K562 (cell line): ENCODE measurements around the gene UCHL1. TPM values are rescaled to one million over a fixed set of nuclear protein-coding genes. Genes with fewer than 3 reads are reported as not detected.

ENCODE experiments used
- ATAC-seq: fragments of 200-7000 bp; cut with Tn5 transposase; 3 replicates; pipeline ENCODE4 v1.9.1; 2020; ENCODE audit warnings: moderate library complexity
- BruUV-seq: library from RNA; stranded (reverse); fragments of 400-500 nt; replicated peaks from 2 replicates; lab custom pipeline; 2021; lab: Mats Ljungman, UMichigan
- CTCF ChIA-PET: fragments of 300-600 bp; formaldehyde crosslinking; extraction: SDS; loops from one replicate; lab custom pipeline; 2021; ENCODE audit warnings: low intra/inter-chr PET ratio; lab: Yijun Ruan, JAX
- POLR2A ChIA-PET: fragments of 300-600, 350-650 bp; sonication (Branson Sonifier 250); formaldehyde crosslinking; extraction: SDS; loops from one replicate; lab custom pipeline; 2021; ENCODE audit warnings: antibody characterized with exemption, inconsistent platforms; lab: Yijun Ruan, JAX
- DNase-seq, 4 experiments: peaks; one replicate each; pipeline versions ENCODE4 v3.0.0 to v3.0.0-alpha.2; 2011 to 2018; ENCODE audit warnings: low spot score in 3 of 4, mixed read lengths in 3 of 4; ENCODE audit errors: extremely low read depth in 1 of 4
- FAIRE-seq: peaks from 2 replicates; lab custom pipeline; 2011; peaks lifted over from hg19 to GRCh38; lab: Jason Lieb, UNC
- H2AFZ ChIP-seq: 2 replicates; pipeline ENCODE4 v1.6.0; 2011; ENCODE audit warnings: low read depth, low read length, control low read depth, inconsistent platforms
- H3K27ac ChIP-seq: fragments of 200-600 bp; 3 replicates; pipeline ENCODE4 v1.8.0; 2011; ENCODE audit warnings: low read depth, mild to moderate bottlenecking, control low read depth, inconsistent platforms, low read length, moderate library complexity, mixed read lengths; ENCODE audit errors: extremely low read depth
- H3K27me3 ChIP-seq, 2 experiments: fragments of 300-600 bp in 1 of 2; 2 replicates in 1 of 2; 3 replicates in 1 of 2; pipeline versions ENCODE4 v1.6.0 to v1.8.0; 2011; ENCODE audit warnings: inconsistent platforms in 2 of 2, low read length in 2 of 2, mild to moderate bottlenecking in 1 of 2, mixed read lengths in 1 of 2, moderate library complexity in 1 of 2; ENCODE audit not compliant: control insufficient read depth in 2 of 2, insufficient read depth in 2 of 2
- H3K36me3 ChIP-seq: fragments of 300-600 bp; 3 replicates; pipeline ENCODE4 v1.8.0; 2011; ENCODE audit warnings: mild to moderate bottlenecking, low read length, inconsistent platforms; ENCODE audit not compliant: control insufficient read depth, insufficient read depth
- H3K4me1 ChIP-seq, 2 experiments: fragments of 200-600 bp in 1 of 2; replicated peaks in 1 of 2; 2 replicates in 1 of 2; 3 replicates in 1 of 2; pipeline versions ENCODE4 v1.5.1 to v1.8.0; 2011; ENCODE audit warnings: inconsistent platforms in 2 of 2, low read length in 2 of 2, mild to moderate bottlenecking in 1 of 2, mixed read lengths in 1 of 2, moderate library complexity in 1 of 2; ENCODE audit not compliant: control insufficient read depth in 2 of 2, insufficient read depth in 2 of 2
- H3K4me2 ChIP-seq: 2 replicates; pipeline ENCODE4 v1.6.1; 2011; ENCODE audit warnings: low read length, control low read depth, inconsistent platforms, mixed read lengths; ENCODE audit not compliant: insufficient read depth
- H3K4me3 ChIP-seq: fragments of 200-600 bp; sonication (generic), shearing (Covaris generic); 2 replicates; pipeline ENCODE4 v1.5.1; 2016; ENCODE audit warnings: control low read depth, inconsistent platforms
- H3K79me2 ChIP-seq: fragments of 200-600 bp; 3 replicates; pipeline ENCODE4 v1.8.0; 2011; ENCODE audit warnings: low read length, inconsistent platforms; ENCODE audit not compliant: control insufficient read depth, insufficient read depth
- H3K9ac ChIP-seq, 2 experiments: 2 replicates each; pipeline versions ENCODE4 v1.6.0 to v1.6.1; 2011; ENCODE audit warnings: low read depth in 2 of 2, low read length in 2 of 2, control low read depth in 1 of 2, inconsistent platforms in 1 of 2, mild to moderate bottlenecking in 1 of 2, mixed read lengths in 1 of 2; ENCODE audit not compliant: insufficient read depth in 1 of 2
- H3K9me1 ChIP-seq: one replicate; pipeline ENCODE4 v1.6.0; 2011; ENCODE audit warnings: inconsistent platforms, mild to moderate bottlenecking, low read length, moderate library complexity; ENCODE audit not compliant: control insufficient read depth, insufficient read depth
- H3K9me3 ChIP-seq: replicated peaks from 2 replicates; pipeline ENCODE4 v1.5.1; 2011; ENCODE audit warnings: low read depth, low read length, inconsistent platforms; ENCODE audit not compliant: control insufficient read depth, insufficient read depth
- H4K20me1 ChIP-seq: replicated peaks from 2 replicates; pipeline ENCODE4 v1.6.1; 2011; ENCODE audit warnings: low read length, inconsistent platforms, mixed read lengths; ENCODE audit not compliant: control insufficient read depth, insufficient read depth
- CBFA2T3 ChIP-seq: fragments of 450-650 bp; IDR thresholded peaks from 2 replicates; pipeline ENCODE4 v1.6.1; 2017
- GABPB2 ChIP-seq: fragments of 250-450 bp; sonication (Bioruptor Pico); conservative IDR thresholded peaks from 2 replicates; pipeline ENCODE4 v1.5.1; 2021; ENCODE audit warnings: mild to moderate bottlenecking
- LEF1 ChIP-seq: fragments of 450-650 bp; IDR thresholded peaks from 2 replicates; pipeline ENCODE4 v1.6.1; 2016; ENCODE audit warnings: mild to moderate bottlenecking
- MED1 ChIP-seq: sonication (generic); formaldehyde crosslinking; IDR thresholded peaks from 2 replicates; pipeline ENCODE4 v1.8.1; 2023; ENCODE audit warnings: missing genetic modification reagents, borderline replicate concordance
- RAD21 ChIP-seq, 2 experiments: fragments of 250-450 bp in 1 of 2; fragments of 450-650 bp in 1 of 2; sonication (Bioruptor Pico) in 1 of 2; formaldehyde crosslinking in 1 of 2; IDR thresholded peaks in 1 of 2; conservative IDR thresholded peaks in 1 of 2; 2 replicates each; pipeline versions ENCODE4 v1.4.0 to v1.8.0; 2020 to 2022; ENCODE audit warnings: mild to moderate bottlenecking in 2 of 2, moderate library complexity in 1 of 2
- WGBS: fragments of 100-300 bp; shearing (Covaris generic); methylation state at CpG from one replicate; pipeline ENCODE4 v1.1.6; 2016; ENCODE audit warnings: low coverage, mixed read lengths; ENCODE audit not compliant: insufficient coverage; ENCODE audit errors: missing lambda C conversion rate; 5-methylcytosine and 5-hydroxymethylcytosine counted together
- in situ Hi-C: fragments of 300-500 bp; cut with MboI; formaldehyde crosslinking; loops from 4 replicates; pipeline ENCODE4 v1.15.0; 2018; ENCODE audit warnings: inconsistent platforms, mixed read lengths
- intact Hi-C: fragments of 100-400 bp; cut with micrococcal nuclease; formaldehyde crosslinking; loops from 2 replicates; pipeline ENCODE4 v1.14.2; 2022
- polyA plus RNA-seq, 8 experiments: library from polyadenylated mRNA; depleted of rRNA in 4 of 8; stranded (reverse) in 5 of 8; unstranded in 3 of 8; fragments of >200 nt; fragmentation: Nextera tagmentation in 2 of 8; fragmentation: Illumina TruSeq in 1 of 8; extraction: Ambion mirVana in 2 of 8; extraction: Trizol in 1 of 8; gene quantifications; 2 replicates each; pipeline versions ENCODE4 v1.2.1 to v1.2.3, GENCODE V29; 2011 to 2014; ENCODE audit warnings: inconsistent platforms in 1 of 8, missing spikeins in 1 of 8
- total RNA-seq, 7 experiments: library from RNA; depleted of rRNA in 6 of 7; stranded (reverse); fragments of >200 nt in 6 of 7; fragmentation: Illumina TruSeq in 2 of 7; extraction: Trizol in 2 of 7; gene quantifications; 2 replicates each; pipeline versions ENCODE4 v1.2.1 to v1.2.3, GENCODE V29; 2011 to 2021; ENCODE audit warnings: low replicate concordance in 1 of 7
- TF ChIP-seq, protein P1 (sequence below), 3 experiments: IDR thresholded peaks in 2 of 3; conservative IDR thresholded peaks in 1 of 3; 2 replicates each; pipeline ENCODE4 v1.5.1; 2011 to 2012; ENCODE audit warnings: low read length in 3 of 3, mild to moderate bottlenecking in 3 of 3, control low read depth in 2 of 3, improper control_type of control experiment in 1 of 3, inconsistent platforms in 1 of 3, low read depth in 1 of 3, mixed read lengths in 1 of 3, moderate library complexity in 1 of 3; ENCODE audit not compliant: insufficient read depth in 2 of 3
- TF ChIP-seq, protein P2 (sequence below): fragments of 250-450 bp; sonication (Bioruptor Pico); IDR thresholded peaks from 2 replicates; pipeline ENCODE4 v1.8.0; 2022; ENCODE audit warnings: inconsistent platforms, mild to moderate bottlenecking, moderate library complexity, borderline replicate concordance

The UCHL1 gene
- total and polyA plus RNA-seq, 9 of the 15 experiments (the other 6 are each of a cell fraction or from before 2014, with no cell fraction given), result 0.42 TPM; not detected in 8

DNA sequence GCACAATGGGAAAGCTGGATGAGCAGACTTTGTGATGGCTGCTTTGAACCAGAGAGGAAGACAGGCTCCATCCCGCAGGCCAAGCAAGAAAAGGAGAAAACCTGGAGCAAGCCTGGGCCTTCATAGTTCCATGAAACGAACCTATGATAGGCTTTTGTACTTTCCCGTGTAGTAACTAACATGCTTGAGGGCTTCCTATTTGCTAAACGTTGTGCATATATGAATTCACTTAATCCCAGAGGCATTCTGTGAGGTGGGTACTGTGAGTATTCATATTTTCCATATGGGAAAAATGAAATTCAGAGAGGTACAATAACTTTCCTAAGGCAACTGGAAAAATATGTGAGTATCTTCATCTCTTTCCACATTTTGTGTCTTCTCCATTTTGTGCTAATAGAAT lies 28.8 kb upstream of the UCHL1 start:
- 0% methylated on average over 4 of the region's 4 CpGs for WGBS
- in situ Hi-C loops (no loop called here), intact Hi-C loops (no loop called here)
- Histone ChIP-seq H3K36me3 (no peaks in the 10 kb centered on the region), H3K4me1 (no peaks in the 10 kb centered on the region), H2AFZ (no peak overlapping the region), H4K20me1 (no peaks in the 10 kb centered on the region)
- DNase-seq, result no peak
- TF ChIP-seq CBFA2T3, result no peak
- TF ChIP-seq, all 486 proteins: peak for 0
- FAIRE-seq, result no peak
- no peak for ATAC-seq
- Histone ChIP-seq H3K79me2 (no peaks in the 10 kb centered on the region), H3K4me3 (no peak overlapping the region), H3K9me3 (no peaks in the 10 kb centered on the region), H3K9me1 (no peaks in the 10 kb centered on the region), H3K27me3 (peaks cover 0 to 4% of the 10 kb centered on the region in 2 experiments; a peak in 2 of 5 replicates), H3K4me2 (no peak overlapping the region), H3K27ac (no peak overlapping the region), H3K9ac (no peak overlapping the region)
- BruUV-seq, result no TSS peak
- CTCF ChIA-PET, result no interaction called here
- POLR2A ChIA-PET, result no interaction called here

- no peak overlapping the region for H2AFZ ChIP-seq
- intact Hi-C loops, result no loop called here
- no peak for DNase-seq
- TF ChIP-seq RAD21 (CRISPR knock-in tag; conservative IDR thresholded peaks at IDR 0.05 in 1 of 2, IDR thresholded peaks at IDR 0.05 in 1 of 2) (peak in 1 of 2 experiments; percentile 14; a peak in 1 of 4 replicates), LEF1 (no peak), GABPB2 (CRISPR knock-in tag) (no peak), MED1 (CRISPR knock-in tag) (no peak)
- TF ChIP-seq, protein P1, sequence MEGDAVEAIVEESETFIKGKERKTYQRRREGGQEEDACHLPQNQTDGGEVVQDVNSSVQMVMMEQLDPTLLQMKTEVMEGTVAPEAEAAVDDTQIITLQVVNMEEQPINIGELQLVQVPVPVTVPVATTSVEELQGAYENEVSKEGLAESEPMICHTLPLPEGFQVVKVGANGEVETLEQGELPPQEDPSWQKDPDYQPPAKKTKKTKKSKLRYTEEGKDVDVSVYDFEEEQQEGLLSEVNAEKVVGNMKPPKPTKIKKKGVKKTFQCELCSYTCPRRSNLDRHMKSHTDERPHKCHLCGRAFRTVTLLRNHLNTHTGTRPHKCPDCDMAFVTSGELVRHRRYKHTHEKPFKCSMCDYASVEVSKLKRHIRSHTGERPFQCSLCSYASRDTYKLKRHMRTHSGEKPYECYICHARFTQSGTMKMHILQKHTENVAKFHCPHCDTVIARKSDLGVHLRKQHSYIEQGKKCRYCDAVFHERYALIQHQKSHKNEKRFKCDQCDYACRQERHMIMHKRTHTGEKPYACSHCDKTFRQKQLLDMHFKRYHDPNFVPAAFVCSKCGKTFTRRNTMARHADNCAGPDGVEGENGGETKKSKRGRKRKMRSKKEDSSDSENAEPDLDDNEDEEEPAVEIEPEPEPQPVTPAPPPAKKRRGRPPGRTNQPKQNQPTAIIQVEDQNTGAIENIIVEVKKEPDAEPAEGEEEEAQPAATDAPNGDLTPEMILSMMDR (IDR thresholded peaks at IDR 0.05 in 2 of 3, conservative IDR thresholded peaks at IDR 0.05 in 1 of 3; ENCODE audit: insufficient read depth in 2 of 3, low read depth in 1 of 3, low read length in 3 of 3), result peak in 1 of 3 experiments; percentile 17; a peak in 1 of 6 replicates
- TF ChIP-seq, protein P2, sequence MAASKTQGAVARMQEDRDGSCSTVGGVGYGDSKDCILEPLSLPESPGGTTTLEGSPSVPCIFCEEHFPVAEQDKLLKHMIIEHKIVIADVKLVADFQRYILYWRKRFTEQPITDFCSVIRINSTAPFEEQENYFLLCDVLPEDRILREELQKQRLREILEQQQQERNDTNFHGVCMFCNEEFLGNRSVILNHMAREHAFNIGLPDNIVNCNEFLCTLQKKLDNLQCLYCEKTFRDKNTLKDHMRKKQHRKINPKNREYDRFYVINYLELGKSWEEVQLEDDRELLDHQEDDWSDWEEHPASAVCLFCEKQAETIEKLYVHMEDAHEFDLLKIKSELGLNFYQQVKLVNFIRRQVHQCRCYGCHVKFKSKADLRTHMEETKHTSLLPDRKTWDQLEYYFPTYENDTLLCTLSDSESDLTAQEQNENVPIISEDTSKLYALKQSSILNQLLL, result no peak
- TF ChIP-seq, all 486 proteins: peak for 2
- Histone ChIP-seq H3K27me3 (peaks cover 0 to 4% of the 10 kb centered on the region in 2 experiments; a peak in 2 of 5 replicates), H3K9me1 (no peaks in the 10 kb centered on the region), H3K79me2 (no peaks in the 10 kb centered on the region), H3K4me1 (no peaks in the 10 kb centered on the region), H3K9ac (no peak overlapping the region), H3K27ac (no peak overlapping the region), H3K4me3 (no peak overlapping the region), H3K4me2 (no peak overlapping the region), H4K20me1 (no peaks in the 10 kb centered on the region), H3K36me3 (no peaks in the 10 kb centered on the region), H3K9me3 (no peaks in the 10 kb centered on the region)
- WGBS, result 1% methylated on average over 5 of the region's 5 CpGs
- ChIA-PET CTCF (no interaction called here), POLR2A (no interaction called here)
- in situ Hi-C loops, result no loop called here
- no TSS peak for BruUV-seq
- ATAC-seq (0 out of 3 replicates have a peak, but pooled peaks have one; percentile 31), FAIRE-seq (no peak)
Measured at GRCh38 chr4:41232406-41232805, 24.3 kb upstream of the UCHL1 start.
